Islet of Langerhans (tissue), 1 donor: ENCODE measurements around the gene USP7.
"Not testable (repeated sequence)": the region's sequence is repeated elsewhere in the genome, so short reads cannot be mapped to it uniquely, and the experiment has no call there.

Experiments
- FAIRE-seq: peaks from one replicate; lab custom pipeline; 2011; peaks lifted over from hg19 to GRCh38; lab: Jason Lieb, UNC

The USP7 gene

GRCh38 chr16:8972843-8973586 lies 9.3 kb upstream of the USP7 start:
- FAIRE-seq: no peak

GRCh38 chr16:8971416-8971815 lies 7.7 kb upstream of the USP7 start:
- FAIRE-seq: no peak

GRCh38 chr16:8969202-8969897 lies 5.6 kb upstream of the USP7 start:
- not testable (repeated sequence) for FAIRE-seq

GRCh38 chr16:8968054-8968453 lies 4.3 kb upstream of the USP7 start:
- FAIRE-seq: not testable (repeated sequence)

GRCh38 chr16:8967132-8967821 lies 3.6 kb upstream of the USP7 start:
- no peak for FAIRE-seq

GRCh38 chr16:8966817-8967131 lies 3.1 kb upstream of the USP7 start:
- no peak for FAIRE-seq

GRCh38 chr16:8964462-8964861 lies 756 bp upstream of the USP7 start:
- FAIRE-seq: no peak

- no peak for FAIRE-seq
Observed at GRCh38 chr16:8963010-8963820, 491 bp downstream of the USP7 start.

GRCh38 chr16:8962393-8963009 lies 1.2 kb downstream of the USP7 start:
- no peak for FAIRE-seq

GRCh38 chr16:8961811-8962390 lies 1.8 kb downstream of the USP7 start:
- no peak for FAIRE-seq

GRCh38 chr16:8960788-8961109 lies 3.0 kb downstream of the USP7 start:
- no peak for FAIRE-seq

GRCh38 chr16:8959921-8960787 lies 3.6 kb downstream of the USP7 start:
- no peak for FAIRE-seq

- no peak for FAIRE-seq
Observed at GRCh38 chr16:8958344-8959167, 5.2 kb downstream of the USP7 start.

- FAIRE-seq: no peak
Observed at GRCh38 chr16:8957509-8958157, 6.1 kb downstream of the USP7 start.

- no peak for FAIRE-seq
Observed at GRCh38 chr16:8957063-8957397, 6.7 kb downstream of the USP7 start.

- no peak for FAIRE-seq
Observed at GRCh38 chr16:8956265-8957062, 7.2 kb downstream of the USP7 start.

- FAIRE-seq: no peak
Observed at GRCh38 chr16:8955828-8956227, 7.9 kb downstream of the USP7 start.

- FAIRE-seq: no peak
Observed at GRCh38 chr16:8953064-8953463, 10.6 kb downstream of the USP7 start.

- no peak for FAIRE-seq
Observed at GRCh38 chr16:8952281-8952751, 11.4 kb downstream of the USP7 start.
